HEK293T (cell line): Measurements from ENCODE around the gene NPIPB8.
"Not testable (repeated sequence)": the region's sequence is repeated elsewhere in the genome, so short reads cannot be mapped to it uniquely, and the experiment has no call there.

Experiments used
- CTCF ChIA-PET: fragments of 350-600 bp; formaldehyde crosslinking; extraction: SDS; loops from one replicate; lab custom pipeline; 2021; ENCODE audit warnings: antibody characterized with exemption, inconsistent platforms; lab: Yijun Ruan, JAX
- POLR2A ChIA-PET: fragments of 350-600 bp; formaldehyde crosslinking; extraction: SDS; loops from one replicate; lab custom pipeline; 2020; ENCODE audit warnings: antibody characterized with exemption, inconsistent platforms; lab: Yijun Ruan, JAX
- DNase-seq: peaks from one replicate; pipeline ENCODE4 v3.0.0; 2012; ENCODE audit warnings: mixed read lengths; ENCODE audit errors: extremely low spot score
- ARNT ChIP-seq: fragments of 450-650 bp; IDR thresholded peaks from 2 replicates; pipeline ENCODE4 v1.6.1; 2017; ENCODE audit warnings: mild to moderate bottlenecking
- BHLHE40 ChIP-seq: fragments of 450-650 bp; IDR thresholded peaks from 2 replicates; pipeline ENCODE4 v1.6.1; 2016; ENCODE audit warnings: mild to moderate bottlenecking, moderate library complexity, borderline replicate concordance
- CTBP1 ChIP-seq: fragments of 450-650 bp; IDR thresholded peaks from 2 replicates; pipeline ENCODE4 v1.6.1; 2016; ENCODE audit warnings: borderline replicate concordance
- ELF4 ChIP-seq: fragments of 450-650 bp; IDR thresholded peaks from 2 replicates; pipeline ENCODE4 v1.6.1; 2017; ENCODE audit warnings: antibody characterized with exemption
- FOXA1 ChIP-seq: fragments of 450-650 bp; IDR thresholded peaks from 2 replicates; pipeline ENCODE4 v1.6.1; 2016; ENCODE audit warnings: mild to moderate bottlenecking
- FOXM1 ChIP-seq: fragments of 450-650 bp; IDR thresholded peaks from 2 replicates; pipeline ENCODE4 v1.6.1; 2017; ENCODE audit warnings: mild to moderate bottlenecking, borderline replicate concordance
- HDGF ChIP-seq: fragments of 450-650 bp; IDR thresholded peaks from 2 replicates; pipeline ENCODE4 v1.6.1; 2017; ENCODE audit warnings: antibody characterized with exemption, borderline replicate concordance
- L3MBTL2 ChIP-seq: fragments of 450-650 bp; conservative IDR thresholded peaks from 2 replicates; pipeline ENCODE4 v1.6.1; 2016; ENCODE audit warnings: mild to moderate bottlenecking
- LEF1 ChIP-seq: fragments of 450-650 bp; IDR thresholded peaks from 2 replicates; pipeline ENCODE4 v1.6.1; 2017; ENCODE audit warnings: mild to moderate bottlenecking, borderline replicate concordance
- NFRKB ChIP-seq: fragments of 450-650 bp; IDR thresholded peaks from 2 replicates; pipeline ENCODE4 v1.6.1; 2016; ENCODE audit warnings: mild to moderate bottlenecking, moderate library complexity
- SP1 ChIP-seq: fragments of 450-650 bp; IDR thresholded peaks from 2 replicates; pipeline ENCODE4 v1.6.1; 2017
- SUZ12 ChIP-seq: fragments of 450-650 bp; IDR thresholded peaks from 2 replicates; pipeline ENCODE4 v1.6.1; 2016; ENCODE audit warnings: mild to moderate bottlenecking
- TARDBP ChIP-seq: fragments of 450-650 bp; IDR thresholded peaks from 2 replicates; pipeline ENCODE4 v1.6.1; 2016
- ZNF384 ChIP-seq: fragments of 450-650 bp; IDR thresholded peaks from 2 replicates; pipeline ENCODE4 v1.6.1; 2016
- TF ChIP-seq, protein P1 (sequence below): fragments of 450-650 bp; IDR thresholded peaks from 2 replicates; pipeline ENCODE4 v1.6.1; 2016

The NPIPB8 gene

DNA sequence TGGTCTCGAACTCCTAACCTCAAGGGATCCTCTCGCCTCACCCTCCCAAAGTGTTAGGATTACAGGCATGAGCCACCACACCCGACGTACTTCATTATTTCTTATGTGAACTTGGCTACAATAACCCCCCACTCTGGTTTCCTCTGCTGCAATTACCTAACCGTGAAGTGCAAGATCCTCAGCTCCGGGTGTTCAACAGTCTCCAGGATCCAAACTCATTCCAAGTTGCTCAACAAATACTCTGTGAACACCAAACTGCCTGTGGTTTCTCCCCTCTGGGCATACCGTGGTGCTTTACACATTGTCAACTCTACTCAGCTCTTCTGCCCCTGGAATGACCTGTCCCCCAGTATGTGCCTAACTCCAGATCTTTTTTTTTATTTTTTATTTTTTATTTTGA lies 21.2 kb upstream of the NPIPB8 start:
- TF ChIP-seq CTBP1 = no peak
- no peak for TF ChIP-seq FOXM1
- TF ChIP-seq TARDBP = no peak
- TF ChIP-seq LEF1 = no peak
- TF ChIP-seq ARNT = no peak
- TF ChIP-seq SUZ12 = no peak
- ChIA-PET POLR2A (no interaction called here), CTCF (interaction anchor here (0.6 kb wide), 1 partner anchor 107 kb away, joined by 4 read pairs; no protein-coding TSS in a partner anchor)
- no peak for DNase-seq

DNA sequence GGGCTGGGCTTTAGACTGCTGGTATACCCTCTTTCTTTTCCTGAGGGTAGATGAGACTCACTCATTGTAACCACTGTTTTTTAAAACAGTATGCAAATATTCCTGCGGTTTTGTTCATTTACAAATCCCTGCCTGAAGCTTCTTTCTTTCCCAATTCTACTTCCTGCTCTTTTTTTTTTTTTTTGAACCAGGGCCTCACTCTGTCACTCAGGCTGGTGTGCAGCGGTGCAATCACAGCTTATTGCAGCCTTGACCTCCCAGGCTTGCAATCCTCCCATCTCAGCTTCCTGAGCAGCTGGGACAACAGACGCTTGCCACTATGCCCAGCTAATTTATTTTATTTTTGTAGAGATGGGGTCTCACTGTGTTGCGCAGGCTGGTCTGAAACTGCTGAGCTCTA lies 20.0 kb upstream of the NPIPB8 start:
- ChIA-PET POLR2A (no interaction called here), CTCF (interaction anchor here (1.0 kb wide), 1 partner anchor 20 kb away, joined by 3 read pairs; no protein-coding TSS in a partner anchor)
- no peak for TF ChIP-seq TARDBP
- TF ChIP-seq NFRKB = no peak
- TF ChIP-seq SP1 = no peak
- DNase-seq = no peak

DNA sequence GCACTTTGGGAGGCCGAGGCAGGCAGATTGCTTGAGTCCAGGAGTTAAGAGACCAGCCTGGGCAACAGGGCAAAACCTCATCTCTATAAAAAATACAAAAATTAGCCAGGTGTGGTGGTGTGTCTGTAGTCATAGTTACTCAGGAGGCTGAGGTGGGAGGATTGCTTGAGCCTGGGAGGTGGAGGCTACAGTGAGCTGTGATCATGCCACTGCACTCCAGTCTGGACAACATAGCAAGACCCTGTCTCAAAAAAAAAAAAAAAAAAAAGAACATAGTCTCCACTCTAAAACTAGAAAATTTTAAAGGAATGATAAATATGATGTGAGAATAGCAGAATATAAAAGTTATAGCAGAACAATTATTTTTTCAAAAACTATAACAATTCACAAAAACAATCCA lies 17.5 kb upstream of the NPIPB8 start:
- DNase-seq, CTCF ChIA-PET, POLR2A ChIA-PET: not testable (repeated sequence)

DNA sequence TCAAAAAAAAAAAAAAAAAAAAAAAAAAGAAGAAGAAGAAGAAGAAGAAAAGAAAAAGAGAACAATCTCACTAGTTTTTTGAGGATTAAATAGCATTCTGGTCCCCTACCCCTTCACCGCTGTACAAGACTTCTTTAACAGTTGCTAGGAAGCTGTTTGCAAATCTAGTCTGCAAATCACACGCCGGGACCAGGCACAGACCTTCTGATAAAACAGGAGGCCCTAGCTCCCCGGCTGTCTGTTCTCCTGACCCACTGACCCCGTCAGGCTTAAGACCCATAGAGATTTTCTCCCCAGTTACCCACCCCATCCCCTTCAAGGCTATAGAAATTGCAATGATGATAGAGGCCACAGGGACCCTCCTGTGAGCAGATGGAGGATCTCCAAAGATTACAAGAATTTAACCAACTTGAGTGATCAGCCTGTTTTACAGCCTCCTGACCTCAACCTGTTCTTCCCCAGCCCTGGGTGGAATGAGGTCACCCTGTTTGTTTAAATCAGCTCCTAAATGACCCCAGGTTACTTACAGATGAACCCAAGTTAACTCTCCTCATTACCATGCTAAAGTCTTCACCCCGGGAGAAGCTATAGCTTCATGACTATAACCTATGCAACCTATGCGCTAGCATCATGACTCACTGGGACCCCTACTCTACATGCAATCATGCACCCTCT lies 16.2 kb upstream of the NPIPB8 start:
- ChIA-PET POLR2A (no interaction called here), CTCF (interaction anchor here (0.8 kb wide), 1 partner anchor 1187 kb away, joined by 9 read pairs; no protein-coding TSS in a partner anchor)
- TF ChIP-seq HDGF (no peak), NFRKB (no peak), ELF4 (no peak), LEF1 (no peak), TARDBP (no peak), ARNT (no peak), SP1 (no peak), BHLHE40 (no peak), ZNF384 (no peak), SUZ12 (no peak), FOXM1 (no peak)
- TF ChIP-seq, protein P1, sequence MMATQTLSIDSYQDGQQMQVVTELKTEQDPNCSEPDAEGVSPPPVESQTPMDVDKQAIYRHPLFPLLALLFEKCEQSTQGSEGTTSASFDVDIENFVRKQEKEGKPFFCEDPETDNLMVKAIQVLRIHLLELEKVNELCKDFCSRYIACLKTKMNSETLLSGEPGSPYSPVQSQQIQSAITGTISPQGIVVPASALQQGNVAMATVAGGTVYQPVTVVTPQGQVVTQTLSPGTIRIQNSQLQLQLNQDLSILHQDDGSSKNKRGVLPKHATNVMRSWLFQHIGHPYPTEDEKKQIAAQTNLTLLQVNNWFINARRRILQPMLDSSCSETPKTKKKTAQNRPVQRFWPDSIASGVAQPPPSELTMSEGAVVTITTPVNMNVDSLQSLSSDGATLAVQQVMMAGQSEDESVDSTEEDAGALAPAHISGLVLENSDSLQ = no peak
- no peak for DNase-seq

DNA sequence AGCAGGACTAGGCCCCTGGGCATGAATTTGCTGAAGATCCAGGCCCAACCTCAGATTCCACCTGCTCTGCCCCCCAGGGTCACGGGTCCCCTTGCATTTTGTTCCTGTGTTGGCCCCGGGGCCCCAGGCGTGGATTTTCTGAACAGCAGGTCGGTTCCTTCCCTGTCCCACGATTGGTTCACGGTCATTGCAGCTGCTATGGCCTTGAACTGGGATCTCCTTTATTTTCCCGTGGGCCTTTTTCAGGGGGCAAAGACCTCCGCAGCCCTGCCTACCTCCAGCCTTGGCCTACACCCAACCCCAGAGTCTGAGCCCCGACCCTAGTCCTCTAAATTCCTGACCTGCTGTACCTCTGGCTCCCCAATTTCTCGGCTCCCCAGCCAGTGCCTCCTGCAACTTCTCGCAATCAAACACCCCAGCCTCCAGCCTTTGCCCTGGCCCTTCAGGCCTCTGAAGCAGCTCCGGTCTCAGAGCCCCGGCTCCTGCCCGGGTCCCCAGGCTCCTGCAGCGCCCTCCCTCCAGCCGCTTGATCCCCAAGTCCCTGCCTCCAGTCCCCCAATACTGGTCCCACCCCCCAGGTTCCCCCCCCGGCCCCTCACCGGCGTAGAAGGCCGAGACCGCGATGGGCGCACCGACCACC lies 15.2 kb upstream of the NPIPB8 start:
- POLR2A ChIA-PET, CTCF ChIA-PET, DNase-seq: not testable (repeated sequence)

DNA sequence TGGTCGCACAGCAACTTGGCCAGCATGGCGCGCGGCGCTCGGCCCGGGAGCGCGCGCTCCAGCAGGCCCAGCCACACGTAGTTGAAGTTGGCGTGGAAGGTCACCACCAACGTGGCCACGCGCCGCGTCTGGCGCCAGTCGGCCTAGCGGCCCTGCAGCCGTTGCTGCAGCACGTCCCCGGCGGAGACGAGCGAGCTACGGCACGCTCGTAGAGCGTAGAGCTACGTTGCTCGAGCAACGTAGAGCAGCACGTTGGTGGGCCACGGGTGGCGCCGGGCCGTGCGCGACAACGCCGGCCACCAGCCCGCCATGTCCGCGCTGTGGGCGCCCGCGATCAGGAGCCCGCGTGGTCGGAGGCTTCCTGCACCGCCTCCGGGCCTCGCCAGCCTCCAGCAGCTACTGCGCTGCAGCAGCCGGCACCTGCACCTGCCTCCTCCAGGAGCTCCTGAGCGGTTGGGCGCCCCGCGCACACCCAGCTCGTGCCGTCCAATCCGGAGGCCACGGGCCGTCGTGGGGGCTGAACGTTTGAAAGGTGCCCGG lies 14.6 kb upstream of the NPIPB8 start:
- TF ChIP-seq TARDBP (no peak), FOXM1 (no peak), FOXA1 (no peak), LEF1 (no peak), CTBP1 (no peak), ELF4 (no peak), L3MBTL2 (no peak), BHLHE40 (no peak)
- no peak for DNase-seq
- POLR2A ChIA-PET = no interaction called here
- CTCF ChIA-PET = no interaction called here

DNA sequence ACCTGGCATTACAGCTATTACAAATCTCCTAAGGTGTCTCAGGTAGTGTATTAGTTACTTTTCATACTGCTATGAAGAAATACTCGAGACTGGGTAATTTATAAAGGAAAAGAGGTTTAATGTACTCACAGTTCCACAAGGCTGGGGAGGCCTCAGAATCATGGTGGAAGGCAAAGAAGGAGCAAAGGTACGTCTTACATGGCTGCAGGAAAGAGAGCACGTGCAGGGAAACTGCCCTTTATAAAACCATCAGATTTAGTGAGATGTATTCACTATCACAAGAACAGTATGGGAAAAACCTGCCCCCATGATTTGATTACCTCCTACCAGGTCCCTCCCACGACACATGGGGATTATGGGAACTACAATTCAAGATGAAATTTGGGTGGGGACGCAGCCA lies 7.0 kb upstream of the NPIPB8 start:
- CTCF ChIA-PET, POLR2A ChIA-PET, DNase-seq: not testable (repeated sequence)

DNA sequence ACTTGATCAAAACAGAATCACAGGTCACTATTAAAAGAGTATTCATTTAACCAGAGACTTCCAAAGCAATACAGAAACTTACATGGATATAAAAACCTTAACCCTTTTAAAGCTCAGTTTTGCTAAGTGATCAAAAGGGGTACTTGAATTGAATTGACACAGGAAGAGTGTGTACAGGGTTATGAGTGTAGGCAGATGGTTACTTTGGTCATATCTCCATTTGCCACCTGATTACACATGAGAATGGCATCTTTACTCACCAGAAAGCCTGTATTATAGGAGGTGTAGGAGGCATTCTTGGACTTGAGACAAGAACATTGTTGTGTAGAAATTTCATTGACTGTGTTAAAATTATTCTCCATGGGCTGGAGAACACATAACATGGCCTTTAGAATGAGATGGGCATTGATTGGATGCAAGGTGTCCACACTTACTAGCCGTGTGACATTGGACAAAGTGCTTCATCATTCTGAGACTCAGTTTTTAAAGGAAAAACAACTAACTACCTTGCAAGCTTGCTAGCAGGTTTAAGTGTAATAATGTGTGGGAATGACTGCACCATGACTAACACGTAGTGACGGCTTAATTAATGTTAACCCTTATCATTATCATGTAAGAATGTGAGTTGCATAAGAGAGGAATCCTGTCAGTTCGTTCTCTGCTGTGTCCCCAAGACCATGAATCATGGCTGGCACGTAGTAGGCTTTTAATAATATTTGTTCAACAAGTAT lies 1.6 kb upstream of the NPIPB8 start:
- POLR2A ChIA-PET, CTCF ChIA-PET, DNase-seq: not testable (repeated sequence)

DNA sequence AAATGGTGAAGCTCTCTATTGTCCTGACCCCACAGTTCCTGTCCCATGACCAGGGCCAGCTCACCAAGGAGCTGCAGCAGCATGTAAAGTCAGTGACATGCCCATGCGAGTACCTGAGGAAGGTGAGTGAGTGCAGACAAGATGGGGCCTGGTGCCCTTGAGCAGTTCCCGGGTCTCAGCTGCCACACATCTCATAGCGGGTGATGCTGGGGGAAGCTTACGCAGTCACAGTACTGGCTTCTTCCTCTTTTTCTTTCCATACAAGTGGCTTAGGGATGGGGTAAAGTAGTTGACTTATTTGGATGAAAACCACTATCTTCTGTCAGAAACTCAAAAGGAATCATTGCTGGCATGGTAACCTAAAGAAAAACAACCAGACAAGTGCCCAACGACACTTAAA lies 494 bp downstream of the NPIPB8 start:
- DNase-seq, POLR2A ChIA-PET, CTCF ChIA-PET: not testable (repeated sequence)

DNA sequence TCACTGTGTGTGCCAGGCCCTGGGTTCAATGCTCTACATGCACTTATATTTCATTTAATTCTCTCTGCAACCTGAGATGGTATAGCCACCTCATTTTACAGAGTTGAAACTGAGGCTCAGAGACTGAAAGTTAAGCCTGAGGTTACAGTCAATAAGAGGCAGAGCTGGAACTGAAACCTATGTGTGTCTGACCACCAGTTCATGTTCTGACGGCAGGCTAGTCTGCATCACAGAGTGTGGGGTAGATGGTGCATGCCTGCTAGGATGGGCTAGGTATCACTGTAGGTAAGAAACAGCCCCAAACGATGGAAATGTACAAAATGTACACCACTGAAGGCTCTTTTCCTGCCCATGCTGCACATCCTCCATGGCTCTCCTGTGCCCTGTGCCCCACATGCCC lies 2.1 kb downstream of the NPIPB8 start:
- CTCF ChIA-PET, POLR2A ChIA-PET, DNase-seq: not testable (repeated sequence)

DNA sequence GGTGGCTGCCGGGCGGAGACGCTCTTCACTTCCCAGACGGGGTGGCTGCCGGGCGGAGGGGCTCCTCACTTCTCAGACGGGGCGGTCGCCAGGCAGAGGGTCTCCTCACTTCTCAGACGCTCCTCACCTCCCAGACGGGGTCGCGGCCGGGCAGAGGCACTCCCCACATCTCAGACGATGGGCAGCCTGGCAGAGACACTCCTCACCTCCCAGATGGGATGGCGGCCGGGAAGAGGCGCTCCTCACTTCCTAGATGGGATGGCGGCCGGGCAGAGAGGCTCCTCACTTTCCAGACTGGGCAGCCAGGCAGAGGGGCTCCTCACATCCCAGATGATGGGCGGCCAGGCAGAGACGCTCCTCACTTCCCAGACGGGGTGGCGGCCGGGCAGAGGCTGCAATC lies 28.4 kb downstream of the NPIPB8 start:
- CTCF ChIA-PET, DNase-seq, POLR2A ChIA-PET: not testable (repeated sequence)

DNA sequence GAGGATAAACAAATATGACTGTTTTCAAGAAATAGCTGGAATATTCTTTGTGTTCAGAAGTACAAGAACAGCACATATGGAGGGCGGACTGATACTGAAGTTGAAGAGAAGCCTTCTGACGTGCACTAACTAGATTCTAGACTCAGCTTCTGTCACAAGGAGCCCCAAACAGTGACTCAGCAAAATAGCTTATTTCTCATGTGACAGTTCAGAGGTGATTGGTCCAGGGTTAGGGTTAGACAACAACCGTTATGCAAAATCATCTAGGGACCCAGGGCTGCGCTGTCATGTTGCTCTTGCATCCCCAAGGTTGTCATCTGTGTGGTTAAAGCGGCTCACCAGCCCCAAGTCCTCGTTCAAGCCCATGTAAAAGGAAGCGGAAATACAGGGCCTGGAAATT lies 29.6 kb downstream of the NPIPB8 start:
- CTCF ChIA-PET, POLR2A ChIA-PET, DNase-seq: not testable (repeated sequence)

DNA sequence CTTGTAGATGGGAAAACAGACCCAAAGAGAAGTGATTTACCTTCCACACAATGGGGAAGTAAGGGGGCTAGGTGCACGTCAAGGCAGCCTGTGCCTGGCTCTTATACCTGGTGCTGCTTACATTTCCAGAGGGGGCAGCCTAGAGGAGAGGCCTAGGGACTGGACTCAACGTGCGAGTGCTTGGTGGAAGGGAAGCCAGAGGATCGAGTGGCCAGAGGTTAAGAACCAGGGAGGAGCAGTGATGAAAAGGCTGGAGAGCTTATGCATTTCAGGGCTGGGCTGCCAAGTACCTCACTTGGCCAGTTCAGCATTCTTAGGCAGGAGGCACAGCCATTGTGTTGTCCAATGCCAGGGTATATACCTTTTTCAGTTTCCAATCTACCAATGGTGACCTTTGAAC lies 30.3 kb downstream of the NPIPB8 start:
- POLR2A ChIA-PET, CTCF ChIA-PET, DNase-seq: not testable (repeated sequence)
